ENCODE data around the gene BMP3. TPM values are rescaled to one million over a fixed set of nuclear protein-coding genes. Genes with fewer than 3 reads are reported as not detected.

BMP3 gene
- polyA plus RNA-seq, 1 of the 3 experiments (the other 2 are of a cell fraction) = 0.12 TPM

DNA sequence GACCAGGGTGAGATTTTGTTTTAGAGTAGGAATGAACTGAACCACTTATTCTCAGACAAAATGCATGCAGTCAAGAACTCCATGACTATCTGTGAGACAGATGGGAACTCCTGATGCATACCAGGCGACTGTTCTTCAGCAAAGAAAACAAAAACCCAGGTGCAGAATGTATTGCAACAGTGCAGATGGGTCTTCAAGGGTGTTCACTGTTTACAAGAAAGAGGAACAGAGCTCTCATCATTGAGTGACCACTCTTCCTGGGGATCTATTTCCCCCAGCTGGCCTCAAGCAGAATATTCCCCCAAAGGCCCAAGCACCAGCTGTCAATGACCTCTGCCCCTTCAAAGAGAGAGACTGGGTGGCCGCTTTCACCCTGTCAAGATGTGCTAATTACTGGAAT is 39.7 kb upstream of the BMP3 start (continued):
- no peak for TF ChIP-seq NRF1 (IDR thresholded peaks at IDR 0.05; ENCODE audit: low read depth, low read length)
- no peak for TF ChIP-seq TAF1 (IDR thresholded peaks at IDR 0.05; ENCODE audit: borderline replicate concordance, low read depth, low read length)
- TF ChIP-seq NFIC (IDR thresholded peaks at IDR 0.05; ENCODE audit: borderline replicate concordance) = no peak
- TF ChIP-seq TEAD4 (IDR thresholded peaks at IDR 0.05; ENCODE audit: borderline replicate concordance, insufficient read depth) = no peak
- TF ChIP-seq, protein P1, sequence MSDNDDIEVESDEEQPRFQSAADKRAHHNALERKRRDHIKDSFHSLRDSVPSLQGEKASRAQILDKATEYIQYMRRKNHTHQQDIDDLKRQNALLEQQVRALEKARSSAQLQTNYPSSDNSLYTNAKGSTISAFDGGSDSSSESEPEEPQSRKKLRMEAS (IDR thresholded peaks at IDR 0.05; ENCODE audit: low read depth) = no peak

DNA sequence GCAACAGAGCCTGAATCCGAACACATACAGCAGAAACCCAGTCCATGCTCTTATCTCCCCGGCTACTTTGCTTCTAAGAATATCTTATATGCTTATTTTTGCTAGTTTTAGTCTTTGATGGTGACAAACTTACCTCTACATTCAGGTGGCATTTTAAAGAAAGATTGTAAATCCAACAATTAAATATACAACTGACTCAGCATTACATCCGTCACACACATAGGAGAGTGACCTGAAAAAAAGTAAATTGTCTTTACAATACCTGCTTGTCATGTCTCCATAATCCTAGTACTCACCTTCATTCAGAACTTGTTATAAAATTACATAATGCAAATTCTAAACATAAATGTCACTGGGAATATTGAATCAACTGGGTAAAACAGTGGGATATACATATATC is 30.6 kb upstream of the BMP3 start:
- no peaks in the 10 kb centered on the region for H3K9me2 ChIP-seq
- TF ChIP-seq YY1 (IDR thresholded peaks at IDR 0.05; ENCODE audit: low read depth) (no peak), NFIC (IDR thresholded peaks at IDR 0.05; ENCODE audit: borderline replicate concordance) (no peak), TEAD4 (IDR thresholded peaks at IDR 0.05; ENCODE audit: borderline replicate concordance, insufficient read depth) (no peak), RFX5 (IDR thresholded peaks at IDR 0.05; ENCODE audit: low read length) (no peak), EP300 (IDR thresholded peaks at IDR 0.05; ENCODE audit: borderline replicate concordance in 1 of 2, low read depth in 1 of 2, low read length in 1 of 2) (no peak)
- H4K20me1 ChIP-seq (ENCODE audit: insufficient read depth) = no peaks in the 10 kb centered on the region
- no peak overlapping the region for H3K4me2 ChIP-seq
- CTCF ChIA-PET = interaction anchor here (4.0 kb wide), 1 partner anchor 9 kb away, joined by 25 read pairs; no protein-coding TSS in a partner anchor
- H3K4me3 ChIP-seq (ENCODE audit: low read depth in 2 of 2, low read length in 1 of 2) = no peak overlapping the region
- no peaks in the 10 kb centered on the region for H3K9me3 ChIP-seq
- no peaks in the 10 kb centered on the region for H3F3A ChIP-seq (replicated peaks; ENCODE audit: insufficient read depth)
- no peak for DNase-seq
- POLR2A ChIA-PET = no interaction called here
- H3K27me3 ChIP-seq (ENCODE audit: insufficient read depth) = no peaks in the 10 kb centered on the region
- H3K27ac ChIP-seq (ENCODE audit: low read depth in 2 of 2, low read length in 1 of 2) = no peak overlapping the region
- no peaks in the 10 kb centered on the region for H3K36me3 ChIP-seq (replicated peaks in 1 of 2; ENCODE audit: control insufficient read depth in 1 of 2, insufficient read depth in 2 of 2, low read length in 1 of 2)
- H3K4me1 ChIP-seq (ENCODE audit: control insufficient read depth in 1 of 2, insufficient read depth in 2 of 2, low read depth in 1 of 2, low read length in 1 of 2) = no peaks in the 10 kb centered on the region
- WGBS (ENCODE audit: low lambda C conversion rate) = 1% methylated on average over 3 of the region's 3 CpGs
- H2AFZ ChIP-seq (ENCODE audit: low read depth) = no peak overlapping the region
- H3K79me2 ChIP-seq (ENCODE audit: insufficient read depth) = no peaks in the 10 kb centered on the region
- H3K9ac ChIP-seq = no peak overlapping the region

DNA sequence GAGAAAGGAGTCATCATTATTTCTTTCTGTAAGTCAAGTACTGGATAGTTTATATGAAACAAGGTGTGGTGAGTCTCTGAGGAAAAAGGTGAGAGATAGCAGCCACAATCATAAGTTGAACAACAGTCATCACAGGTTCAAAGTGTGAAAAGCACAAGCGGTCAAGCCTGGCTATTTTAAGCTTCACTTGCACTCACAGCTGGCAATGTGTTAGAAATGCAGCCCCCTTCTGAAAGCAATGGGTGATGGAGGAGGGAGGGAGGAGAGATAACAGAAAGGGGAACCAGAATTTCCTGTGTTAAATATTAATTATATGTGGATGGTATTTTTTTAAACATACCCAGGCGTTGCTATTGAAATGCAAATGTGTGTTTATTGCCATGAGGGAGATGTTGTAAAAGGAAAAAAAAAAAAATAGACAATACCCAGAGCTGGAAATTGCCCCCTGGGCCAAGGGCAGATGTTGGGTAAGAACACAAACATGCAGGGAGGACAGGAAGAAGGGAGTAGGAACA is 26.9 kb upstream of the BMP3 start:
- H3K9me2 ChIP-seq = no peaks in the 10 kb centered on the region
- H3K9me3 ChIP-seq = no peaks in the 10 kb centered on the region
- ChIA-PET POLR2A (no interaction called here), CTCF (no interaction called here)
- no peak overlapping the region for H3K4me2 ChIP-seq
- TF ChIP-seq MXI1 (IDR thresholded peaks at IDR 0.05; ENCODE audit: low read depth, low read length) (no peak), MEF2A (IDR thresholded peaks at IDR 0.05; ENCODE audit: borderline replicate concordance, low read depth) (no peak), EP300 (IDR thresholded peaks at IDR 0.05; ENCODE audit: borderline replicate concordance in 1 of 2, low read depth in 1 of 2, low read length in 1 of 2) (no peak), TCF12 (IDR thresholded peaks at IDR 0.05) (no peak), RCOR1 (IDR thresholded peaks at IDR 0.05; ENCODE audit: low read length) (no peak)
- H3K27ac ChIP-seq (ENCODE audit: low read depth in 2 of 2, low read length in 1 of 2) = no peak overlapping the region
- H2AFZ ChIP-seq (ENCODE audit: low read depth) = no peak overlapping the region
- no peaks in the 10 kb centered on the region for H3K36me3 ChIP-seq (replicated peaks in 1 of 2; ENCODE audit: control insufficient read depth in 1 of 2, insufficient read depth in 2 of 2, low read length in 1 of 2)
- H3K4me3 ChIP-seq (ENCODE audit: low read depth in 2 of 2, low read length in 1 of 2) = no peak overlapping the region
- no peaks in the 10 kb centered on the region; the same call in 1 of the 2 replicates for H3K27me3 ChIP-seq (ENCODE audit: insufficient read depth)
- H3K4me1 ChIP-seq (ENCODE audit: control insufficient read depth in 1 of 2, insufficient read depth in 2 of 2, low read depth in 1 of 2, low read length in 1 of 2) = no peaks in the 10 kb centered on the region
- no peaks in the 10 kb centered on the region for H3K79me2 ChIP-seq (ENCODE audit: insufficient read depth)
- H3F3A ChIP-seq (replicated peaks; ENCODE audit: insufficient read depth) = no peaks in the 10 kb centered on the region
- no peaks in the 10 kb centered on the region for H4K20me1 ChIP-seq (ENCODE audit: insufficient read depth)
- no peak for DNase-seq
- 0% methylated on average over 2 of the region's 2 CpGs for WGBS (ENCODE audit: low lambda C conversion rate)
- H3K9ac ChIP-seq = no peak overlapping the region
